ENCODE data around the gene HEATR5A.

GRCh38 chr14:31252865-31253264 is 167.5 kb downstream of the HEATR5A start:
- no peak for TF ChIP-seq CTCF (optimal IDR thresholded peaks at IDR 0.05 in 1 of 3, IDR thresholded peaks at IDR 0.05 in 1 of 3, conservative IDR thresholded peaks at IDR 0.05 in 1 of 3; ENCODE audit: extremely low read depth in 1 of 3, insufficient read depth in 2 of 3, low read length in 3 of 3)
- TF ChIP-seq EZH2 (IDR thresholded peaks at IDR 0.05; ENCODE audit: low read length): no peak

All from keratinocyte (primary cell).